ENCODE measurements around the gene TELO2.

TELO2 gene

GRCh38 chr16:1554826-1555445, 61.8 kb downstream of the TELO2 start:
- DNase-seq (ENCODE audit: low read depth), result no peak

DNA sequence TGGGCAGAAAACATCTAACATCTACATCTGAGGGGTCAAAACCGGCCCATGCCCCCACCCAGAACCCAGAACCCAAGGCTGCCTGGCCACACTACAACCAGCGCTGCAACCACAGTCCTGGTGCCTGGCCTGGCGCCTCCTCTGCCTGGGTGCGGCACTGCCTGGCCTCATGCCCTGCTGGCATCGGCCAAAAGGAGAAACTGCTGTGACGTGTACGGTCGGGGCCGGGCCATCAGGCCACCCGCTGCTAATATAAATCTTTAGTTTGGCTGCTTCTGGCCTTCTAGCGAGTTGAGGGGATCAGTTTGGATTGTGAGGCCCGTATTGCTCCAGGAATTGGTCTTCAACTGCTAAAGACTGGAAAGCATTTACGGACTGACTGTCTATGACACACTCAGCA, 63.1 kb downstream of the TELO2 start:
- no peak for DNase-seq (ENCODE audit: low read depth)

DNA sequence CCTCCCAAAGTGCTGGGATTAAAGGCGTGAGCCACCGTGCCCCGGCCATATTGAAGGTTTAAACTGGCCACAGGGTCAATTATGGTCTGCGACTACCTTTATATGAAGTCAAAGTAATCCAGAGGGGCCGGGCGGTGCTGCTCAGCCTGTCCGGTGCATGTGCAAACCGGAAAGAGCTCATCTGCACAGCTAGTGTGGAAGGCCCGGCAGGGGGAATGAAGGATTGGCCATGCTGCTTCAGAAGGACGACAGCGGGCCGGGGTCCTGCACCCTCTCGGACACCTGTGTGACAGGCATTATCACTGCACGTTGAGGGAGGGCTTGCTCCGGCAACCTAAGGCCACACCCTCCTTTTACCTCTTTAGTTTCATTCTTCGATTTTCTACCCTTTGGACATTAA, 63.9 kb downstream of the TELO2 start:
- DNase-seq (ENCODE audit: low read depth), result no peak

DNA sequence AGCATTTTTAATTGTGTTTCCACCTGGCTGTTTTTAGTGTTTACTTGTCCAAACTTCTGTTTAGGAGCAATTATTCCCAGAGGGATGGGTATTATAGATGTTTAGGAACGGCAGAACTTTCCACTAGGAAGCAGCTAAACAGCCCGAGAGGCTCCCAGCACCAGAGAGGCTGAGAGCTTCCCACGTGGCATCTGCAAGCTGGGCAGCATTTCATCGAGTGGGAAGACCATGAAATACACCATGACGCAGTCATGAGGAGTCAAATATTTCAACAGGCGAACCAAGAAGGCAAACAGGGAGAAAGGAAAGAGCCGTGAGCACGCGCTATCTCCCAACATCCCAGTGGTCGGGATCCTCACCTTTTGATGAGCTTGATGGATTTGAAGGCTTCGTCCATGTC, 64.4 kb downstream of the TELO2 start:
- DNase-seq (ENCODE audit: low read depth), result no peak

- no peak for DNase-seq (ENCODE audit: low read depth)
Measured at GRCh38 chr16:1559446-1559975, 66.4 kb downstream of the TELO2 start.

All from stimulated activated CD8-positive, alpha-beta memory T cell treated with anti-CD3 and anti-CD28 coated beads, Interleukin-7, amount 100 ng/mL, for 24 hours (primary cell).